ENCODE results near the gene CUX1.

DNA sequence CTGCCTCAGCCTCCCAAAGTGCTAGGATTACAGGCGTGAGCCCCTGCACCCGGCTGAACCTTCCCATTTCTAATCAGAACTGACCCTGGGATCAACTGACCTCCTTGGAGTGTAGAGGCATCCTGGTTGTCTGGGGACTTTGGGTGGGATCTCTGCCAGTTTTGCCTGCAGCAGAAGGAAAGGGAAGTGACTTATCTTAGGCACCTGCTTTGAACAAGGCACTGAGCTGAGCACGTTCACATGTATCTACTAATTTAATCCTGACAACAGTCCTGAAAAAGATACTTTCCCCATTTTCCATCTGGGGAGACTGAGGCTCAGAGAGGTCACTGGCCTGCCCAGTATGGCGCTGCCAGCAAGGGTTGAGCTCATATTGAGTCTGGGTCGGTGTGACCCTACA, 153.4 kb downstream of the CUX1 start:
- TF ChIP-seq, protein P1, sequence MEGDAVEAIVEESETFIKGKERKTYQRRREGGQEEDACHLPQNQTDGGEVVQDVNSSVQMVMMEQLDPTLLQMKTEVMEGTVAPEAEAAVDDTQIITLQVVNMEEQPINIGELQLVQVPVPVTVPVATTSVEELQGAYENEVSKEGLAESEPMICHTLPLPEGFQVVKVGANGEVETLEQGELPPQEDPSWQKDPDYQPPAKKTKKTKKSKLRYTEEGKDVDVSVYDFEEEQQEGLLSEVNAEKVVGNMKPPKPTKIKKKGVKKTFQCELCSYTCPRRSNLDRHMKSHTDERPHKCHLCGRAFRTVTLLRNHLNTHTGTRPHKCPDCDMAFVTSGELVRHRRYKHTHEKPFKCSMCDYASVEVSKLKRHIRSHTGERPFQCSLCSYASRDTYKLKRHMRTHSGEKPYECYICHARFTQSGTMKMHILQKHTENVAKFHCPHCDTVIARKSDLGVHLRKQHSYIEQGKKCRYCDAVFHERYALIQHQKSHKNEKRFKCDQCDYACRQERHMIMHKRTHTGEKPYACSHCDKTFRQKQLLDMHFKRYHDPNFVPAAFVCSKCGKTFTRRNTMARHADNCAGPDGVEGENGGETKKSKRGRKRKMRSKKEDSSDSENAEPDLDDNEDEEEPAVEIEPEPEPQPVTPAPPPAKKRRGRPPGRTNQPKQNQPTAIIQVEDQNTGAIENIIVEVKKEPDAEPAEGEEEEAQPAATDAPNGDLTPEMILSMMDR (IDR thresholded peaks at IDR 0.05; ENCODE audit: borderline replicate concordance, extremely low read depth, low read length, poor library complexity, severe bottlenecking) = no peak
- no peak for TF ChIP-seq EZH2 (IDR thresholded peaks at IDR 0.05; ENCODE audit: borderline replicate concordance, low read depth, low read length, severe bottlenecking)
